ENCODE results near the gene CRYL1.

- TF ChIP-seq ZNF740 (CRISPR knock-in tag; IDR thresholded peaks at IDR 0.05) (no peak), TAF1 (CRISPR knock-in tag; IDR thresholded peaks at IDR 0.05) (no peak), EZH2 (conservative IDR thresholded peaks at IDR 0.05; ENCODE audit: low read depth, low read length) (no peak), POLR2A (IDR thresholded peaks at IDR 0.05; ENCODE audit: insufficient read depth in 1 of 2, low read depth in 2 of 2, low read length in 2 of 2) (no peak), ZNF280D (CRISPR knock-in tag; IDR thresholded peaks at IDR 0.05) (no peak), KDM4B (CRISPR knock-in tag; IDR thresholded peaks at IDR 0.05) (no peak), IKZF1 (IDR thresholded peaks at IDR 0.05) (no peak), RORA (CRISPR knock-in tag; IDR thresholded peaks at IDR 0.05) (no peak), ZNF556 (CRISPR knock-in tag; IDR thresholded peaks at IDR 0.05; ENCODE audit: borderline replicate concordance) (no peak)
- TF ChIP-seq, protein P1, sequence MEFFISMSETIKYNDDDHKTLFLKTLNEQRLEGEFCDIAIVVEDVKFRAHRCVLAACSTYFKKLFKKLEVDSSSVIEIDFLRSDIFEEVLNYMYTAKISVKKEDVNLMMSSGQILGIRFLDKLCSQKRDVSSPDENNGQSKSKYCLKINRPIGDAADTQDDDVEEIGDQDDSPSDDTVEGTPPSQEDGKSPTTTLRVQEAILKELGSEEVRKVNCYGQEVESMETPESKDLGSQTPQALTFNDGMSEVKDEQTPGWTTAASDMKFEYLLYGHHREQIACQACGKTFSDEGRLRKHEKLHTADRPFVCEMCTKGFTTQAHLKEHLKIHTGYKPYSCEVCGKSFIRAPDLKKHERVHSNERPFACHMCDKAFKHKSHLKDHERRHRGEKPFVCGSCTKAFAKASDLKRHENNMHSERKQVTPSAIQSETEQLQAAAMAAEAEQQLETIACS (CRISPR knock-in tag; IDR thresholded peaks at IDR 0.05) = no peak
- TF ChIP-seq, protein P2, sequence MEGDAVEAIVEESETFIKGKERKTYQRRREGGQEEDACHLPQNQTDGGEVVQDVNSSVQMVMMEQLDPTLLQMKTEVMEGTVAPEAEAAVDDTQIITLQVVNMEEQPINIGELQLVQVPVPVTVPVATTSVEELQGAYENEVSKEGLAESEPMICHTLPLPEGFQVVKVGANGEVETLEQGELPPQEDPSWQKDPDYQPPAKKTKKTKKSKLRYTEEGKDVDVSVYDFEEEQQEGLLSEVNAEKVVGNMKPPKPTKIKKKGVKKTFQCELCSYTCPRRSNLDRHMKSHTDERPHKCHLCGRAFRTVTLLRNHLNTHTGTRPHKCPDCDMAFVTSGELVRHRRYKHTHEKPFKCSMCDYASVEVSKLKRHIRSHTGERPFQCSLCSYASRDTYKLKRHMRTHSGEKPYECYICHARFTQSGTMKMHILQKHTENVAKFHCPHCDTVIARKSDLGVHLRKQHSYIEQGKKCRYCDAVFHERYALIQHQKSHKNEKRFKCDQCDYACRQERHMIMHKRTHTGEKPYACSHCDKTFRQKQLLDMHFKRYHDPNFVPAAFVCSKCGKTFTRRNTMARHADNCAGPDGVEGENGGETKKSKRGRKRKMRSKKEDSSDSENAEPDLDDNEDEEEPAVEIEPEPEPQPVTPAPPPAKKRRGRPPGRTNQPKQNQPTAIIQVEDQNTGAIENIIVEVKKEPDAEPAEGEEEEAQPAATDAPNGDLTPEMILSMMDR (CRISPR knock-in tag; IDR thresholded peaks at IDR 0.05) = no peak
Measured at GRCh38 chr13:20546556-20546955, 20.9 kb upstream of the CRYL1 start.

All from HepG2 (cell line).